KMS-11 (cell line): ENCODE data around the gene SLC12A6.
A peak's percentile ranks its signal among the peaks of the same experiment; 100 is the strongest.

ENCODE experiments used
- H2AFZ ChIP-seq: fragments of 200-600 bp; sonication (generic); 2 replicates; pipeline ENCODE4 v1.6.1; 2016; ENCODE audit warnings: antibody characterized with exemption, mixed run types, low read depth
- H3K27ac ChIP-seq: fragments of 200-600 bp; sonication (generic); 2 replicates; pipeline ENCODE4 v1.6.1; 2016; ENCODE audit warnings: mild to moderate bottlenecking, mixed run types
- H3K27me3 ChIP-seq: fragments of 200-600 bp; sonication (generic); 2 replicates; pipeline ENCODE4 v1.6.1; 2017; ENCODE audit warnings: mild to moderate bottlenecking, low read depth, mixed run types, moderate library complexity; ENCODE audit not compliant: insufficient read depth
- H3K36me3 ChIP-seq: fragments of 200-600 bp; sonication (generic); 2 replicates; pipeline ENCODE4 v1.6.1; 2017; ENCODE audit warnings: mild to moderate bottlenecking, mixed run types; ENCODE audit not compliant: insufficient read depth
- H3K4me1 ChIP-seq: fragments of 200-600 bp; sonication (generic); 2 replicates; pipeline ENCODE4 v1.6.1; 2016; ENCODE audit warnings: mild to moderate bottlenecking, low read depth, mixed run types; ENCODE audit not compliant: poor library complexity, severe bottlenecking
- H3K4me2 ChIP-seq: fragments of 200-600 bp; sonication (generic); 2 replicates; pipeline ENCODE4 v1.7.0; 2016; ENCODE audit warnings: mild to moderate bottlenecking, mixed run types
- H3K4me3 ChIP-seq: fragments of 200-600 bp; sonication (generic); IDR thresholded peaks from 2 replicates; pipeline ENCODE4 v1.6.1; 2017; ENCODE audit warnings: low read depth, low read length, mixed read lengths; ENCODE audit not compliant: insufficient read depth
- H3K79me2 ChIP-seq: fragments of 200-600 bp; sonication (generic); 2 replicates; pipeline ENCODE4 v1.6.1; 2016; ENCODE audit warnings: low read depth, mixed run types; ENCODE audit not compliant: insufficient read depth
- H3K9ac ChIP-seq: fragments of 200-600 bp; sonication (generic); 2 replicates; pipeline ENCODE4 v1.6.1; 2016; ENCODE audit warnings: mild to moderate bottlenecking, mixed run types
- H4K20me1 ChIP-seq: fragments of 200-600 bp; sonication (generic); 2 replicates; pipeline ENCODE4 v1.6.1; 2016; ENCODE audit warnings: mild to moderate bottlenecking, mixed run types; ENCODE audit not compliant: insufficient read depth
- TF ChIP-seq, protein P1 (sequence below): fragments of 200-600 bp; sonication (generic); conservative IDR thresholded peaks from 2 replicates; pipeline ENCODE4 v1.6.1; 2017; ENCODE audit warnings: low read depth, mild to moderate bottlenecking, antibody characterized with exemption, low read length, moderate library complexity, mixed read lengths

SLC12A6 gene

DNA sequence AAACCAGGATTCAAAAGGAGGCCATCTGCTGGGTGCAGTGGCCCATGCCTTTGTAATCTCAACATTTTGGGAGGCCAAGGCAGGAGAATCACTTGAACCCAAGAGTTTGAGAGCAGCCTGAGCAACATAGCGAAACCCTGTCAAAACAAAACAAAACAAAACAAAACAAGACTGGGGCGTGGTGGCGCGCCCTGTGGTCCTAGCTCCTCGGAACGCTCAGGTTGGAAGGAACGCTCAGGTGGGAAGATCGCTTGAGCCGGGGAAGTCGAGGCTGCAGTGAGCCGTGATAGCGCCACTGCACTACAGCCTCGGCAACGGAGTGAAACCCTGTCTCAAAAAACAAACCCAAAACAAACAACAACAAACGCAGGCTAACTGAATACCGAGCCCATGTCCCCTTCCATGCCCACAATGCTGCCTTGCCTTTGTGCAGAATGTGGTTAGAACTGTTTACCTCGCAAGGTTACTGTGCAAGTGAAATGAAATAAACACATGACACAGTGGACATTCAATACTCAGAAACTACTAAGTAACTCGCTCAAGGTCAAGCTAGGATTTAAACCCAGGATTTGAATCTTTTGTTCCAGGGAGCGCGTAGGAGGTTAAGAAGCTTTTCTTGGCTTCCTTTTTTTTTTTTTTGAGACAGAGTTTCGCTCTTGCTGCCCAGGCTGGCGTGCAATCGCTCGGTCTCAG is 113.5 kb downstream of the SLC12A6 start:
- H3K4me3 ChIP-seq = no peak overlapping the region
- H2AFZ ChIP-seq = peak overlapping the region; percentile 88
- H3K27me3 ChIP-seq = no peaks in the 10 kb centered on the region
- H3K27ac ChIP-seq = peak overlapping the region; percentile 90
- H3K4me2 ChIP-seq = peak overlapping the region; percentile 76
- peaks cover 11% of the 10 kb centered on the region for H3K4me1 ChIP-seq
- no peaks in the 10 kb centered on the region for H3K36me3 ChIP-seq
- H4K20me1 ChIP-seq = no peaks in the 10 kb centered on the region
- TF ChIP-seq, protein P1, sequence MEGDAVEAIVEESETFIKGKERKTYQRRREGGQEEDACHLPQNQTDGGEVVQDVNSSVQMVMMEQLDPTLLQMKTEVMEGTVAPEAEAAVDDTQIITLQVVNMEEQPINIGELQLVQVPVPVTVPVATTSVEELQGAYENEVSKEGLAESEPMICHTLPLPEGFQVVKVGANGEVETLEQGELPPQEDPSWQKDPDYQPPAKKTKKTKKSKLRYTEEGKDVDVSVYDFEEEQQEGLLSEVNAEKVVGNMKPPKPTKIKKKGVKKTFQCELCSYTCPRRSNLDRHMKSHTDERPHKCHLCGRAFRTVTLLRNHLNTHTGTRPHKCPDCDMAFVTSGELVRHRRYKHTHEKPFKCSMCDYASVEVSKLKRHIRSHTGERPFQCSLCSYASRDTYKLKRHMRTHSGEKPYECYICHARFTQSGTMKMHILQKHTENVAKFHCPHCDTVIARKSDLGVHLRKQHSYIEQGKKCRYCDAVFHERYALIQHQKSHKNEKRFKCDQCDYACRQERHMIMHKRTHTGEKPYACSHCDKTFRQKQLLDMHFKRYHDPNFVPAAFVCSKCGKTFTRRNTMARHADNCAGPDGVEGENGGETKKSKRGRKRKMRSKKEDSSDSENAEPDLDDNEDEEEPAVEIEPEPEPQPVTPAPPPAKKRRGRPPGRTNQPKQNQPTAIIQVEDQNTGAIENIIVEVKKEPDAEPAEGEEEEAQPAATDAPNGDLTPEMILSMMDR = no peak
- H3K79me2 ChIP-seq = peaks cover 28% of the 10 kb centered on the region
- H3K9ac ChIP-seq = peak overlapping the region; percentile 91

DNA sequence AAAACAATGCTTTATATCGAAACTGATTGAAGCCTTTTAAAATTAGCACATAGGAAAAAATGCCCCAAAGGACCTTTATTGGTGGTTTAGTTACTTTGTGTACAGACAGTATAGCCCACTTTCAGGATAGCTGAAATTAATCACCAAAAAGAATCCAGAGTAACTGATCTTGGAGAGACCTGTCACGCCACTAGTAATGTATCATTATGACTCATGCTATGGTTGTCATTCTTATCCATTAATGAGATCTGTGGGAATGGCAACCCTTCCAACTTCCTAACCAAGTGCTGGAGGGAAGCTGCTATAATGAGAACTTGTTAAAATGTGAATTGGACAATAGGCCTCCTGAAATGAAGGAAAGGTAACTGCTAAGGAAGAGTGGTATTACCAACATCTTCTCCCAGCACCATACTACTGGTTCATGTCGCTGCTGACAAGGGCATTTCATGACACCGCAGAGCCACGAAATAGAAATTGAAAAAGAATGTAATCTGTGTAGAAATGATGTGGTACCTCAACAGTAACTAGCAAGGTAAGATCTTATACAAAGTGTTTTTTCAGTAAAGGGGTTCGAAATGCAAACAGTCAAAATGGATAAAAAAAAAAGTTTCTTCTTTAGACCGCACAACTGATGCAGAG is 119.9 kb downstream of the SLC12A6 start:
- TF ChIP-seq, protein P1 = no peak
- no peak overlapping the region for H2AFZ ChIP-seq
- no peak overlapping the region for H3K27ac ChIP-seq

DNA sequence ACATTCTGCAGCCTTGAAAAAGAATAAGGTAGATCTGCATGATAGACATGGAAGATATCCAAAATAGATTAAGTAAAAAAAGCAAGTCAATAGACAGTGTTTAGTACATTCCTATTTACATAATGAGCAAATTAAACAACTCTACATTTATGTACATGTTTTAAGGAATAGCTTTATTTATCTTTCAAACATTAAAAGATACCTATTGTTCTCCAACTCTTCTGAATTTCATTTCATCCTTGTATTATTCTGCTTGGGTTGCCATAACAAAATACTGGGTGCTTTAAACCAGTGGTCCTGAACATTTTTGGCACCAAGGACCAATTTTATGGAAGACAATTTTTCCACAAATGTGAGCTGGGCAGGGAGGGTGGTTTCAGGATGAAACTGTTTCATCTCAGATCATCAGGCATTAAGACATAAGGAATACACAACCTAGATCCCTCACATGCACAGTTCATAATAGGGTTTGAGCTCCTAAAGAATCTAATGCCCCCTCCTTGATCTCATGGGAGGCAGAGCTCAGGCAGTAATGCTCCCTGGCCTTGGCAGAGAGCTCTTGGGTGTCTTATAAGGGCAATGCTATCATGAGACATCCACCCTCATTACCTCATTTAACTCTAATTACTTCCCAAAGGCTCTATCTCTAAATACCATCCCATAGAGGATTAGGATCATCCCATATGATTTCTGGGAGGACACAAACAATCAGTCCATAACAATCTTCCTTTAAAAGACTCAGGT is 120.9 kb downstream of the SLC12A6 start:
- no peak overlapping the region for H3K9ac ChIP-seq
- H3K27ac ChIP-seq = no peak overlapping the region

More for the DNA sequence above, 119.9 kb downstream of the SLC12A6 start:
- no peak overlapping the region for H3K9ac ChIP-seq
- H3K36me3 ChIP-seq = no peaks in the 10 kb centered on the region
- no peak overlapping the region for H3K4me3 ChIP-seq
- no peaks in the 10 kb centered on the region for H3K79me2 ChIP-seq
- H3K4me2 ChIP-seq = no peak overlapping the region
- no peaks in the 10 kb centered on the region for H4K20me1 ChIP-seq
- no peaks in the 10 kb centered on the region for H3K4me1 ChIP-seq
- H3K27me3 ChIP-seq = no peaks in the 10 kb centered on the region

DNA sequence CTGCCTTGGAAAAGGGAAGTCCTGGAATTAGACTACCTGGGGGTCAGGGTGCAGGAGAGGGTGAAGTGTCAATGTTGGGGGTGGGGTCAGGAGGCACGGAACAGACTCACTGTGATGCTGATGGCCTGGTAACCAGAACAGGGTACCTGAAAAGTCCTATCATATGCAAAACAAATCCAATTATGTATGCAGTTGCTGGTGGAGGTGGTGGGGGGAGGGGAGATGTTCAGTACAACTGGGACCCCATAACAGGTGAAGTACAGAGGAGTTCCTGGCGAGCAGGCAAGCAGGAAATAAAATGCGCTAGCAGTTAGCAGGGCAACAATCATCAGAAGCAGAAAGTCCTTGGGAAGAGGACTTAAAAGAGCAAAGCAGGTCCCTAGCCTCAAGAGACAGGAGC is 123.4 kb downstream of the SLC12A6 start:
- Histone ChIP-seq H3K4me3 (no peak overlapping the region), H3K4me2 (no peak overlapping the region), H3K9ac (no peak overlapping the region), H3K27me3 (no peaks in the 10 kb centered on the region), H3K27ac (no peak overlapping the region), H3K4me1 (no peaks in the 10 kb centered on the region), H3K79me2 (peaks cover 3% of the 10 kb centered on the region; the same call in 1 of the 2 replicates), H3K36me3 (no peaks in the 10 kb centered on the region), H4K20me1 (no peaks in the 10 kb centered on the region), H2AFZ (no peak overlapping the region)
- TF ChIP-seq, protein P1 = no peak

More for the DNA sequence above, 120.9 kb downstream of the SLC12A6 start:
- Histone ChIP-seq H3K79me2 (no peaks in the 10 kb centered on the region), H3K4me1 (no peaks in the 10 kb centered on the region), H4K20me1 (no peaks in the 10 kb centered on the region), H2AFZ (no peak overlapping the region), H3K27me3 (no peaks in the 10 kb centered on the region), H3K4me2 (no peak overlapping the region), H3K36me3 (no peaks in the 10 kb centered on the region), H3K4me3 (no peak overlapping the region)
- TF ChIP-seq, protein P1 = no peak
